ENCODE results near the gene HORMAD1.
"Not testable (repeated sequence)": the region's sequence is repeated elsewhere in the genome, so short reads cannot be mapped to it uniquely, and the experiment has no call there.

The HORMAD1 gene

DNA sequence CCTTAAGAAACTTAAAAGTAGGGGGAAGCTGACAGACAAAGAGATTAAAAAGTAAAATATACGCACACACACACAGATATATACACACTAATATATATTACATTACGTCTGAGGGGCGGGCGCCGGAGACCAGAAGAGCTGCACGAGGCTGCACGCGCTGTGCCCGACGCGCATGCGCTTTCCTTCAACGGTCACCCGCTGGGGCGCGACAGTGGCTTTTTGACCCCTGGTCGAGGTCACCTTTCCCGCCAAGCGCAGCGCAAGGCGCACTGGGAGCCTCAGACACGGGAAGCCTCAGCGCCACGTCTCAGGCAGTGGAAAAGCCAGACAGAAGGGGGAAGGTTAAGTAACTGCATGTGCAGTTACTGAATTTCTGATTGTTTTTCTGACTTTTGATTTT, at the start of gene HORMAD1:
Gene HORMAD1 (minus strand): TSS at position 193 of the 400 bp plus-strand sequence. CDS start 1,390 bp downstream, outside the sequence.
- no peak for DNase-seq (ENCODE audit: low spot score)
- ChIA-PET POLR2A (ENCODE audit: low non-redundant PET) (no interaction called here), CTCF (no interaction called here)
- H3K27ac ChIP-seq = no peak within 1 kb of the TSS
- TF ChIP-seq, protein P1, sequence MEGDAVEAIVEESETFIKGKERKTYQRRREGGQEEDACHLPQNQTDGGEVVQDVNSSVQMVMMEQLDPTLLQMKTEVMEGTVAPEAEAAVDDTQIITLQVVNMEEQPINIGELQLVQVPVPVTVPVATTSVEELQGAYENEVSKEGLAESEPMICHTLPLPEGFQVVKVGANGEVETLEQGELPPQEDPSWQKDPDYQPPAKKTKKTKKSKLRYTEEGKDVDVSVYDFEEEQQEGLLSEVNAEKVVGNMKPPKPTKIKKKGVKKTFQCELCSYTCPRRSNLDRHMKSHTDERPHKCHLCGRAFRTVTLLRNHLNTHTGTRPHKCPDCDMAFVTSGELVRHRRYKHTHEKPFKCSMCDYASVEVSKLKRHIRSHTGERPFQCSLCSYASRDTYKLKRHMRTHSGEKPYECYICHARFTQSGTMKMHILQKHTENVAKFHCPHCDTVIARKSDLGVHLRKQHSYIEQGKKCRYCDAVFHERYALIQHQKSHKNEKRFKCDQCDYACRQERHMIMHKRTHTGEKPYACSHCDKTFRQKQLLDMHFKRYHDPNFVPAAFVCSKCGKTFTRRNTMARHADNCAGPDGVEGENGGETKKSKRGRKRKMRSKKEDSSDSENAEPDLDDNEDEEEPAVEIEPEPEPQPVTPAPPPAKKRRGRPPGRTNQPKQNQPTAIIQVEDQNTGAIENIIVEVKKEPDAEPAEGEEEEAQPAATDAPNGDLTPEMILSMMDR (conservative IDR thresholded peaks at IDR 0.05; ENCODE audit: low read depth) = no peak

- POLR2A ChIA-PET (ENCODE audit: low non-redundant PET); DNase-seq (ENCODE audit: low spot score); H3K27ac ChIP-seq: not testable (repeated sequence)
- CTCF ChIA-PET = interaction anchor here (0.6 kb wide), 1 partner anchor 93 kb away, joined by 3 read pairs; no protein-coding TSS in a partner anchor
Observed at GRCh38 chr1:150767704-150768103, 47.0 kb upstream of the HORMAD1 start.

- H3K27ac ChIP-seq; DNase-seq (ENCODE audit: low spot score): not testable (repeated sequence)
- POLR2A ChIA-PET (ENCODE audit: low non-redundant PET) = interaction anchor here (0.7 kb wide), 1 partner anchor 70 kb away, joined by 4 read pairs; no protein-coding TSS in a partner anchor
- CTCF ChIA-PET = interaction anchor here (0.6 kb wide), 1 partner anchor 219 kb away, joined by 4 read pairs; no protein-coding TSS in a partner anchor
Observed at GRCh38 chr1:150765977-150766301, 45.2 kb upstream of the HORMAD1 start.

- CTCF ChIA-PET = interaction anchor here (0.6 kb wide), 1 partner anchor 219 kb away, joined by 4 read pairs; no protein-coding TSS in a partner anchor
- TF ChIP-seq, protein P1 (conservative IDR thresholded peaks at IDR 0.05; ENCODE audit: low read depth) = no peak
- POLR2A ChIA-PET (ENCODE audit: low non-redundant PET) = no interaction called here
- DNase-seq (ENCODE audit: low spot score) = no peak
- no peak within 1 kb of the TSS for H3K27ac ChIP-seq
Observed at GRCh38 chr1:150765296-150765976, 44.7 kb upstream of the HORMAD1 start, which contains the start of gene CTSS. CTSS (minus strand) TSS chr1:150765778; CDS start chr1:150764763, 1,015 bp downstream.

DNA sequence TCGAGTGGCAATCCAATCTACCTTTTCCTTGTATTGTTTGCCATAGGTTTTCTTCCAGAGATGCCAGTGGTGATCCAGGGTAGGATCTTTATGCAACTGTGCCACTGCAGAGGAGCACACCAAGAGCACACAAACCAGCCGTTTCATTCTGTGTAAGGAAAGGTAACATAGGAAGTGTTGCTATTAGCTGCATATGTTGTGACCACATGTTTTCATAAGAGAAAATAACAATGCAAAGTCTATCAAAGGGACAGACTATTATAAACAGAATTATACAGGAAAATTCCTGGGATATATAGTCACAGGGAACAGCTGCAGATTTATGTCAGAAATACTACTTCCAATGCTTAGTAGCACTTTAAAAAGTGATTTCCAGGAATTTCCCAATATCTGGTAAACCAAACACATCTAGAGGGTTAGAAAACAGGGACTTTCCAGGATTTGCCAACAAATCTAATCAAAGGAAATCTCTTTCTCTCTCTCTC, 44.0 kb upstream of the HORMAD1 start:
- TF ChIP-seq, protein P1 (conservative IDR thresholded peaks at IDR 0.05; ENCODE audit: low read depth) = no peak
- CTCF ChIA-PET = no interaction called here
- no peak overlapping the region for H3K27ac ChIP-seq
- DNase-seq (ENCODE audit: low spot score) = no peak
- POLR2A ChIA-PET (ENCODE audit: low non-redundant PET) = no interaction called here

DNA sequence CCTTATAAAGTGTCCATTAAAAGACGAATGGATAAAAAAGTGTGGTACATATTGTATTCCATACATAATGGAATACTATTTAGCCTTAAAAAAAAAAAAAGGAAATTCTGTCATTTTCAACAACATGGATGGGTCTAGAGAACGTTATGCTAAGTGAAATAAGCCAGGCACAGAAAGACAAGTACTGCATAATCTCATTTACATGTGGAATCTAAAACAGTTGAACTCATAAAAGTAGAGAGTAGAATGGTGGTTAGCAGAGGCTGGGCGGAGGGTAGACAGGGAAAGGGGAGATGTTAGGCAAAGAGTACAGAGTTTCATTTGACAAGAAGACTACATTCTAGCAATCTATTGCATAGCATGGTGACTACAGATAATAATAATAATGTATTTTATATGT, 42.3 kb upstream of the HORMAD1 start:
- TF ChIP-seq, protein P1 (conservative IDR thresholded peaks at IDR 0.05; ENCODE audit: low read depth) = no peak
- DNase-seq (ENCODE audit: low spot score) = no peak
- CTCF ChIA-PET = no interaction called here
- POLR2A ChIA-PET (ENCODE audit: low non-redundant PET) = no interaction called here
- no peak overlapping the region for H3K27ac ChIP-seq

- DNase-seq (ENCODE audit: low spot score) = no peak
- CTCF ChIA-PET = no interaction called here
- H3K27ac ChIP-seq = no peak overlapping the region
- TF ChIP-seq, protein P1 (conservative IDR thresholded peaks at IDR 0.05; ENCODE audit: low read depth) = no peak
- POLR2A ChIA-PET (ENCODE audit: low non-redundant PET) = no interaction called here
Observed at GRCh38 chr1:150762552-150762951, 41.9 kb upstream of the HORMAD1 start.

Data from RWPE1 (cell line).